ENCODE data around the gene IMPG2.

GRCh38 chr3:101240719-101241399 lies 79.5 kb downstream of the IMPG2 start:
- TF ChIP-seq POLR2AphosphoS5 (IDR thresholded peaks at IDR 0.05), result no peak
- no peak for TF ChIP-seq CTCF (IDR thresholded peaks at IDR 0.05)
- TF ChIP-seq POLR2A (IDR thresholded peaks at IDR 0.05), result no peak

Measured in sigmoid colon (tissue), 4 donors.